ENCODE results near the gene NR2E3.

Gene NR2E3

DNA sequence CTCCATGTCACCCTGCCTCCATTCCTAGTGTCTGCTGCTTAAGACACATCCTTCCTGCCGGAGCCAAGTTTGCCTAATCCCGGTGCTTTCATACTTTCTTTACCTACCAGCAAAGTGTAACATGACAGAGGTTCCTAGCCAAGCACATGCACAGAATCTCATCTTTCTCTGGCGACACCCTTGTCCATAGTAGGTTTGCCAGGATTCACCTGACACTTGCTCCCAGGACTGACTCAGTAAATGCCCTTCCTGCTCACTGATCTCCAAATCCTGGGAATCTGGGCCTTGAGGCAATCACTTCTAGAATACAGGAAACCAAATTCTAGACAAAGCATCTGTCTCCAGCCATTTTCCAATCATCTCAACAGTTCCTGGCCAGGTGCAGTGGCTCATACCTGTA, 10.2 kb upstream of the NR2E3 start:
- H3K27me3 ChIP-seq (ENCODE audit: control insufficient read depth, insufficient read depth, low read length), result no peaks in the 10 kb centered on the region
- no peak overlapping the region for H3K4me3 ChIP-seq (ENCODE audit: low read length)
- H3K36me3 ChIP-seq (ENCODE audit: control insufficient read depth, insufficient read depth, low read length), result no peaks in the 10 kb centered on the region
- no peaks in the 10 kb centered on the region for H3K9me3 ChIP-seq (ENCODE audit: control insufficient read depth, low read length)
- no peaks in the 10 kb centered on the region for H3K4me1 ChIP-seq (ENCODE audit: control insufficient read depth, insufficient read depth, low read length)
- no peak overlapping the region for H3K9ac ChIP-seq (ENCODE audit: low read length)

DNA sequence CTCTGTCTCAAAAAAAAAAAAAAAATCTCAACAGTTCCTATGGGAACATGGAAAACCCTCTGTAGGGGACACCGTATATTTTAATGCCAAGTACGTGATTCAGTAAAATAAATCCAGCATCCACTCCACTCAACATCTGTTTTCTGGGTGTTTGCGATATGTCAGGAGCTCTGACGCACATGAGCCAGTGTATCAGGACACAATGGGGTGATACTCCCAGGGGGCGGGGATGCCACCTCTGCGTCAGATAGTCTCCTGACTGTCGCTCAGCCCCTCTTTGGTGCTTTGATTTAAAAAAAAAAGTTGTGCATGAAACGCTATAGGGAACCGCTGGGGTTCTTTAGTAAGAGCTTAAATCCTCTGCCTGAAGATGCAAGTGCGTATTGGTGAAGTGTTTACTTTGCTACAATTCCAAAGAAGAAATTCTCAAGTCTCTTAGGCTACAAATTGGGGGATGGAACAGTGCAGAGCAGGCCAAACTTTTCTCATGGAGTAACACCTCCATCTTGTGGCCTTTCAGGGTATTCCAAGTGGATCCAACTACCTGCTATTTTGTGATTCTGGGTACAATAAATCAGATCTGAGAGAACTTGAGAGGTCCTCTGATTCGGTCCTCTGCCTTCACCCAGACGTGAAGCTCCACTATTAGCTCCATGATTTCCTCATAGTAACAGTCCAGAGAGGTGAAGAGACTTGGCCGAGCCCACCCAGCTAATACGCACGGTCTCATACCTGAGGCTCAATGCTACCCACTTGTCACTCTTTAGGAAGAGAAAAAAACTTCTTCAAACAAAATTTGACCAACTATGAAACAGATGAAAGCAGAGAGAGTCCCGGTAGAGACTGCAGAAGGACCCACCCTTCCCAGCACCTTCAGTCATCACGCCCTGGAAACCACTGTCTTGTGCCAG, 9.3 kb upstream of the NR2E3 start:
- no peaks in the 10 kb centered on the region for H3K27me3 ChIP-seq (ENCODE audit: control insufficient read depth, insufficient read depth, low read length)
- no peaks in the 10 kb centered on the region for H3K9me3 ChIP-seq (ENCODE audit: control insufficient read depth, low read length)
- no peaks in the 10 kb centered on the region for H3K4me1 ChIP-seq (ENCODE audit: control insufficient read depth, insufficient read depth, low read length)
- no peak overlapping the region for H3K4me3 ChIP-seq (ENCODE audit: low read length)
- no peak overlapping the region for H3K9ac ChIP-seq (ENCODE audit: low read length)
- H3K36me3 ChIP-seq (ENCODE audit: control insufficient read depth, insufficient read depth, low read length), result no peaks in the 10 kb centered on the region

DNA sequence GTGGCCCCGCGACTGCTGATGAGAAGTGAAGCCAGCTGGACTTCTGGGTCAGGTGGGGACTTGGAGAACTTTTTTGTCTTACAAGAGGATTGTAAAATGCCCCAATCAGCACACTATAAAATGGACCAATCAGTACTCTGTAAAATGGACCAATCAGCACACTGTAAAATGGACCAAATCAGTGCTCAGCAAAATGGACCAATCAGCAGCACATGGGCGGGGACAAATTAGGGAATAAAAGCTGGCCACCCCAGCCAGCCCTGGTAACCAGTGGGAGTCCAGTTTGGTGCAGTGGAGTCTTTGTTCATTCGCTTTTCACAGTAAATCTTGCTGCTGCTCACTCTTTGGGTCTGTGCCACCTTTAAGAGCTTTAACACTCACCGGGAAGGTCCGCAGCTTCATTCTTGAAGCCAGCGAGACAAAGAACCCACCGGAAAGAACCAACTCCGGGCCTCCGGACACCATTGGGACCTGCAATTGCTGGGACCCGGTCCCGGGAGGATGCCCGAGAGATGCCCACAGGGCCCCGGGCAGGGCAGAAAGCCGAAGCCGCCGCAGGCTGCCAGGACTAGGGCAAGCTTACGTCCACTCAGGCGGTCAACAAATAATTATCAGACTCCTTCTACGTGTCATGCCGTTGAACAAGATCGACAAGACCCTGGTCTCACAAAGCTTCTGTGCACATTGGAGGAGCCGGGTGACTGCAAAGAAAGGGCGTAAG, 8.3 kb upstream of the NR2E3 start:
- no peaks in the 10 kb centered on the region for H3K27me3 ChIP-seq (ENCODE audit: control insufficient read depth, insufficient read depth, low read length)

DNA sequence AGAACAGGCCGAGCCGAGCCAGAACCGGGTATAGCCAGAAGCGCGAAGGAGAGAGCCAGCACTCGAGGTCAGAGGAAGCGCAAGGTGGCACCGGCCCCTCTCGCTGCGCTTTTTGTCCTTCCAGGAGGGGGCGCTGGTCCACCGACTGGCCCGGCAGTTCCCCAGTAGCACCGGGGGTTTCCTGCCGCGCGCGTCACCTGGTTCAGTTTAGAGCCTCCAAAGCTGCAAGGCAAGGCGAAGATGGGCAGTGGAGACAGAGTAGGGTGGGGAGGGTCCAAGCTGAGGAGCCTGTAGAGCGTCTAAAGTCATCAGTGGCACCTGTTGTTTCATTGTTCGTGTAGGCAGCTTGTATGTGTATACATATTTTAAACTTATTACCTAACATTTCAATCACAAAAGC, 7.6 kb upstream of the NR2E3 start:
- no peaks in the 10 kb centered on the region for H3K27me3 ChIP-seq (ENCODE audit: control insufficient read depth, insufficient read depth, low read length)
- no peaks in the 10 kb centered on the region for H3K9me3 ChIP-seq (ENCODE audit: control insufficient read depth, low read length)
- H3K4me1 ChIP-seq (ENCODE audit: control insufficient read depth, insufficient read depth, low read length), result no peaks in the 10 kb centered on the region
- no peaks in the 10 kb centered on the region for H3K36me3 ChIP-seq (ENCODE audit: control insufficient read depth, insufficient read depth, low read length)
- H3K9ac ChIP-seq (ENCODE audit: low read length), result no peak overlapping the region
- H3K4me3 ChIP-seq (ENCODE audit: low read length), result no peak overlapping the region

More for the DNA sequence above, 8.3 kb upstream of the NR2E3 start:
- no peaks in the 10 kb centered on the region for H3K9me3 ChIP-seq (ENCODE audit: control insufficient read depth, low read length)
- no peak overlapping the region for H3K9ac ChIP-seq (ENCODE audit: low read length)
- no peaks in the 10 kb centered on the region for H3K4me1 ChIP-seq (ENCODE audit: control insufficient read depth, insufficient read depth, low read length)
- no peaks in the 10 kb centered on the region for H3K36me3 ChIP-seq (ENCODE audit: control insufficient read depth, insufficient read depth, low read length)
- no peak overlapping the region for H3K4me3 ChIP-seq (ENCODE audit: low read length)

DNA sequence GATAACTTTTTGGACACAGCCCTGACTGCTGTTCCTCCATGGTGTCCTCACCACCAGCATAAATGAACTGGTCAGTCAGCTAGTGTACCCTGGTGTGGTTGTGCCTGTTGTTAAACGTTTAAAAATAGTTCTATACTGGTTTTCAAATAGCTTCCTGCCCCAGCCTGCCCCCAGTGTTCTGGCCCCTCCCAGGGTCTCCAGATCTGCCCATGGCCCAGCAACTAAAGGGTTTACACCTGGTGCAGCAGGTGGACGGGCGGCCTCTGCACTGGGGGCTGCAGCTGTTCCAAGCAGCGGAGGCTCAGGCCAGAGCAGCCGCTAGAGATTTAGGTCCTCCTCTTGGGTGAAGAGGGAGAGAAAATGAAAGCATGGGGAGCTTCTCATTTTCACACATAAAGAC, 6.1 kb upstream of the NR2E3 start:
- Histone ChIP-seq H3K36me3 (ENCODE audit: control insufficient read depth, insufficient read depth, low read length) (no peaks in the 10 kb centered on the region), H3K4me1 (ENCODE audit: control insufficient read depth, insufficient read depth, low read length) (no peaks in the 10 kb centered on the region), H3K9me3 (ENCODE audit: control insufficient read depth, low read length) (no peaks in the 10 kb centered on the region), H3K27me3 (ENCODE audit: control insufficient read depth, insufficient read depth, low read length) (peaks cover 3% of the 10 kb centered on the region), H3K4me3 (ENCODE audit: low read length) (no peak overlapping the region), H3K9ac (ENCODE audit: low read length) (no peak overlapping the region)

DNA sequence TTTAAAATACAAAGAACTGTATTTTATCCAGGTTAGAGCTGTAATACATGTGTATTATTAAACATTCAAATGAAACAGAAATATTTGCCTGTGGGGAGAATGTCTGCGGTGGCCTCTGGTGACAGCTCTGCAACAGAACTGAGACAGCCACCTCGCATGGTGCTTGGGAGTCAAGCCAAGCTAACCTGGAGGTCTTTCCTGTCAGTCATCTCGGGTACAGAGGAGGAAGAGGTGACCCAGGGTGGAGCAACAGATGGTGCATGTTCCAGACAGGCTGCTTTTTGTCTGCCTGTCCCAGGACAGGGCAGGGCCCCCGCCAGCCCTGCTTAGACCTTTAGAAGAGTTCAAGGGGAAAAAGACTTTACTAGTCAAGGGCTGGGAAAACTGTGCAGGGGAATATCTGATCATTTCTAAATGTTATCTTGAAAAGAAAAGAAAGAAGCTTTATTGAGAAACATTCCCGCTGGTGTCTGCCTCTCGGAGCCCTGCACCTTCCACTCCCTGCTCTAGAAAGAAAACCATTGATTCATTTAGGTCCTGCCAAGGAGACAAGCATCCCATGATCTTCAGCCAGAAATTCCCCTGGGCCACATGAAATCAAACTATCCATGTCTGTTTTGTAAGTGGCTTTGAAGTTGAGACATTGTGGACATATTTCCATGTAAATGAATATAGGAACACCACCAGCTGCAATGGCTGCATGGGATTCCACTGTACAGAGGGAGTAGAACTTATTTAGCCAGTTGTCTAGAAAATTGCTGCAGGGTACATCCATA, 5.5 kb upstream of the NR2E3 start:
- Histone ChIP-seq H3K9me3 (ENCODE audit: control insufficient read depth, low read length) (no peaks in the 10 kb centered on the region), H3K4me3 (ENCODE audit: low read length) (no peak overlapping the region), H3K4me1 (ENCODE audit: control insufficient read depth, insufficient read depth, low read length) (no peaks in the 10 kb centered on the region), H3K9ac (ENCODE audit: low read length) (no peak overlapping the region), H3K36me3 (ENCODE audit: control insufficient read depth, insufficient read depth, low read length) (no peaks in the 10 kb centered on the region), H3K27me3 (ENCODE audit: control insufficient read depth, insufficient read depth, low read length) (peaks cover 3% of the 10 kb centered on the region)

DNA sequence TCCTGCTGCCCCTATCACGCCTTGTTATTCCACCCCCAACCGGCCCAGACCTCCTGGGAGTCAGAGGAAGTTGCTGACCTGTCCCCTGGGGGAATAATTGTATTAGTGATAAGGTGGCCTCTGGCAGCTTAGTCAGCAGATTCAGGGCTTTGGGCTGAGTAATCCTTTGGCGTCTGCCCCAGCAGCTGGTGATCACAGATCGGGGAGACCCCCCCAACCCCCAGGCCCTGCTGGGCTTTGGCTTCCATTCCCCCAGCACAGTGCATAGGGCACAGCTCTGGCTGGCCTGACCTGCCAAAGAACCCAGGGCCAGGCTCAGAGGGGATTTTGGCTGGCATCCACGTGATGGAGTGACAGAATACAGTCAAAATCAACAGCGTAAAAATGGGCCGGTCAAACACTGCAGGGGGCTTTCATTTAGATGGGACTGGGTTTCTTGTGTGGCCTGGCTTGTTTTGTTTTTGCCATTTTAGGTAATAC, 3.9 kb upstream of the NR2E3 start:
- Histone ChIP-seq H3K4me3 (ENCODE audit: low read length) (no peak overlapping the region), H3K36me3 (ENCODE audit: control insufficient read depth, insufficient read depth, low read length) (no peaks in the 10 kb centered on the region), H3K9ac (ENCODE audit: low read length) (no peak overlapping the region), H3K4me1 (ENCODE audit: control insufficient read depth, insufficient read depth, low read length) (no peaks in the 10 kb centered on the region), H3K9me3 (ENCODE audit: control insufficient read depth, low read length) (no peaks in the 10 kb centered on the region), H3K27me3 (ENCODE audit: control insufficient read depth, insufficient read depth, low read length) (peaks cover 3% of the 10 kb centered on the region)

DNA sequence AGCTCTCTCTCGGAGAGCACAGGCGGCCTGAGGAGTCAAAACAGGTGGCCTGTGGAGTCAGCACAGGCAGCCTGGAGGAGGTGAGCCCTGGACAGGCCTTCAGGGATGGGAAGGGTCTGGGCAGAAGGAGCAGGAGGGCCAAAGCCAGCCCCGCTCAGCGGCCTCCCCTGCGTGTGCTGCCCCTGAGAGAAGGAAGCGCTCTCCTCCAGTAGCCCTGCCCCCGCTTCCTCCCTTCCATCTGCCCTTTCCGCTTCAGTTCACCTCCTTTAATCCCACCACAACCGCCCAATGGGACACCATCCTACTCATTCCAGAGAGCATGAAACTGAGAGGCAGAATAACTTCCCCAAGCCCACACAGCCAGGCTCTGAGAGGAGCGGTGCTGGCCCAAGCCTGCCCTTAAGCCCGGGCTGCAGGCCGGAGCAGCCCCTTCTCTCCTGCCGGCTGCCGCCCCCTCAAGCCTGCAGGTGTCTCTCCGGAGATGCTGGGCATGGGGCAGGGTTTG, 3.2 kb upstream of the NR2E3 start:
- no peaks in the 10 kb centered on the region for H3K9me3 ChIP-seq (ENCODE audit: control insufficient read depth, low read length)
- H3K9ac ChIP-seq (ENCODE audit: low read length), result no peak overlapping the region
- H3K4me1 ChIP-seq (ENCODE audit: control insufficient read depth, insufficient read depth, low read length), result no peaks in the 10 kb centered on the region
- H3K4me3 ChIP-seq (ENCODE audit: low read length), result no peak overlapping the region
- H3K36me3 ChIP-seq (ENCODE audit: control insufficient read depth, insufficient read depth, low read length), result no peaks in the 10 kb centered on the region
- H3K27me3 ChIP-seq (ENCODE audit: control insufficient read depth, insufficient read depth, low read length), result peaks cover 3% of the 10 kb centered on the region

DNA sequence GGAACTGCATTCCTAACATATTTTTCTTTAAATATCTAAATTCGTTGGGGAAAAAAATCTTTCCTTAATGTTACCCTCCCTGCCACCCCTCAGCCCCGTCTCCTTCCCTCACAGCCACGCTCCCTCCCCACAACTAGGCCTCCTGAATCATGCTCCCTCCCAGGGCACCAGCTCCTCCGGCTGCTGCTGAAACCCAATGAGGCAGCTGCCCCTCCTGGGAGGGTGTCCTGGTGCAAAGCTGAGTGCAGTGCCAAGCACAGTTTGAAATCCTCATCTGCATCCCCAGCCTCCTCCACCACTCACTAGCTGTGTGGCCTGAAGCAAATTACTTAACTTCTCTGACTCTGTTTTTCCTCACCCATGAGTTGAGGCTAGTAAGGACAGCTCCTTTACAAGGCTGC, 2.7 kb upstream of the NR2E3 start:
- Histone ChIP-seq H3K36me3 (ENCODE audit: control insufficient read depth, insufficient read depth, low read length) (no peaks in the 10 kb centered on the region), H3K9me3 (ENCODE audit: control insufficient read depth, low read length) (no peaks in the 10 kb centered on the region), H3K4me1 (ENCODE audit: control insufficient read depth, insufficient read depth, low read length) (no peaks in the 10 kb centered on the region), H3K4me3 (ENCODE audit: low read length) (no peak overlapping the region), H3K9ac (ENCODE audit: low read length) (no peak overlapping the region), H3K27me3 (ENCODE audit: control insufficient read depth, insufficient read depth, low read length) (peaks cover 3% of the 10 kb centered on the region)

DNA sequence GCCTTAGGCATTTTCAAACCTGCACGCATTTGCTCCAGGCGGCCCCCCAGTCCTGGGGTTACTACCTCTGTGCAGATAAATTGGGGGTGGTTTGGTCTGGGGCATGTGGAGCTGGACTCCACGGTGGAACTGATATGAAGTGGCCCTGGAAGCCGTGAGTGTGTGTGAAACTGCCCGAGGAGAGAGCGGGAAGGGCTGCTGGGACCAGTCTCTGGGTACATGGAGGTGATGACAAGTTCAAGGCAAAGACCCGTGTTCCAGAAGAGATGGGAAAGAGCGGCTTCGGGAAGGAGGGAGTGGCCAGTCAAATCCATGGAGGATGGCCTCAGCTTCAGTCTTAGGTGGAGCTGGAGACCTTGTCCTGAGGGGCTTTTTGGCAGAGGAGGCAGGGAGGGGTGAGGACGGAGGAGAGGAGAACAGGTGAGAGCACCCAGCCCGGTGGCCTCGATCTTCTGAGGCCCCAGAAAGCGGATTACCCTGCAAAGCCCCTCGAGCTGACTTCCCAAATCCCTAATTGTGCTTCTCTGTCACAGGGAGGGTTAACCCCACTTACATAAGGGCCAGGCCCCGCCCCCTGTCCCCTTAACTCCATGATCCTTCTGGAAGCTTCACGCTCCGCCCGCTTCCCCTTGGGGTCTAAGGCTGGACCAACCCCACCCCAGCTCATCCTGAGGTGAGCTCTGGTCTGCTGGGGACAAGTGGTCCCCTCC, 1.9 kb upstream of the NR2E3 start:
- no peak overlapping the region for H3K4me3 ChIP-seq (ENCODE audit: low read length)
- no peaks in the 10 kb centered on the region for H3K36me3 ChIP-seq (ENCODE audit: control insufficient read depth, insufficient read depth, low read length)
- no peaks in the 10 kb centered on the region for H3K9me3 ChIP-seq (ENCODE audit: control insufficient read depth, low read length)
- H3K9ac ChIP-seq (ENCODE audit: low read length), result no peak overlapping the region
- H3K27me3 ChIP-seq (ENCODE audit: control insufficient read depth, insufficient read depth, low read length), result peaks cover 3% of the 10 kb centered on the region
- no peaks in the 10 kb centered on the region for H3K4me1 ChIP-seq (ENCODE audit: control insufficient read depth, insufficient read depth, low read length)

DNA sequence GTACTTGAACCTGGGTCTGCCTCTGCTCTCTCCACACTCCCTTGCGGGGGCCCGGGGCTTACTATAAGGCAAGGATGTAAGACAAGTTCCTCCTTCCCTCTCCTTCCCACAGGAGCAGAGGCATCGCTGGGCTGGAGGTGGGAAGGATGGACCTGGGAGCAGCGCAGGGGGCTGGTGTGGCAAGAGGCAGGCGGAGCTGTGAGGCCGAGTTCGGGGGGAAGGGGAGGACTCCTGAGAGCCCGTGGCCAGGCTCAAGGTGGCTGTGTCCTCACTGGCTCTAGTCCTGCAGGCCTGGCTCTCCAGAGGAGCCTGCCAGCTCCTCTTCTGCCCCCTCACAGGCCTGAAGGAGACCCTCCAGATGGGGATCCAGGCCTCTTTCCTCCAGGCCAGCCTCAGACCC, 1.0 kb upstream of the NR2E3 start:
- Histone ChIP-seq H3K4me1 (ENCODE audit: control insufficient read depth, insufficient read depth, low read length) (no peaks in the 10 kb centered on the region), H3K9ac (ENCODE audit: low read length) (no peak overlapping the region), H3K4me3 (ENCODE audit: low read length) (no peak overlapping the region), H3K36me3 (ENCODE audit: control insufficient read depth, insufficient read depth, low read length) (no peaks in the 10 kb centered on the region), H3K9me3 (ENCODE audit: control insufficient read depth, low read length) (no peaks in the 10 kb centered on the region), H3K27me3 (ENCODE audit: control insufficient read depth, insufficient read depth, low read length) (peaks cover 3% of the 10 kb centered on the region)

Measured in mucosa of stomach (tissue), 1 donor.